Adrenal gland (tissue), 5 donors: ENCODE measurements around the gene FAM120B.

Source experiments
- CTCF ChIP-seq, 6 experiments: fragments of 450-650 bp in 4 of 6; fragments of 200-600 bp in 2 of 6; sonication (generic) in 1 of 6; IDR thresholded peaks; 1 replicate in 5 of 6; 2 replicates in 1 of 6; pipeline versions ENCODE4 v1.5.1 to v1.8.0; 2016 to 2021; ENCODE audit warnings: antibody characterized with exemption in 6 of 6, mild to moderate bottlenecking in 2 of 6, moderate library complexity in 1 of 6
- POLR2A ChIP-seq, 2 donors: fragments of 450-650 bp; IDR thresholded peaks; one replicate each; pipeline ENCODE4 v1.6.1; 2017; ENCODE audit warnings: antibody characterized with exemption in 2 of 2, mild to moderate bottlenecking in 2 of 2, moderate library complexity in 1 of 2
- donor health status: DM: no; HTN: no; CAD: no.

GRCh38 chr6:170289180-170289931 is 17.2 kb upstream of the FAM120B start:
- TF ChIP-seq POLR2A (IDR thresholded peaks at IDR 0.05), result no peak
- TF ChIP-seq CTCF (IDR thresholded peaks at IDR 0.05), result no peak
